Keratinocyte (primary cell): ENCODE data around the gene MYO1D. TPM values are rescaled to one million over a fixed set of nuclear protein-coding genes. Genes with fewer than 3 reads are reported as not detected.

Experiments
- DNase-seq: peaks from one replicate; pipeline ENCODE4 v3.0.0-alpha.2; 2011; ENCODE audit warnings: low read depth, missing footprints, low spot score
- FAIRE-seq: peaks from 2 replicates; lab custom pipeline; 2011; peaks lifted over from hg19 to GRCh38; lab: Jason Lieb, UNC
- H2AFZ ChIP-seq: 2 replicates; pipeline ENCODE4 v1.6.0; 2012; ENCODE audit warnings: low read length, control low read depth, inconsistent platforms; ENCODE audit not compliant: control insufficient read depth
- H3K27ac ChIP-seq: 2 replicates; pipeline ENCODE4 v1.5.1; 2011; ENCODE audit warnings: low read length; ENCODE audit not compliant: control insufficient read depth, insufficient read depth
- H3K27me3 ChIP-seq: 3 replicates; pipeline ENCODE4 v1.6.0; 2011; ENCODE audit warnings: low read length; ENCODE audit not compliant: control insufficient read depth, insufficient read depth; ENCODE audit errors: extremely low read depth
- H3K36me3 ChIP-seq, 2 experiments: 2 replicates in 1 of 2; 3 replicates in 1 of 2; pipeline ENCODE4 v1.5.1; 2011; ENCODE audit warnings: low read length in 2 of 2, mild to moderate bottlenecking in 1 of 2; ENCODE audit not compliant: control insufficient read depth in 2 of 2, insufficient read depth in 2 of 2; ENCODE audit errors: extremely low read depth in 1 of 2
- H3K4me1 ChIP-seq: 3 replicates; pipeline ENCODE4 v1.5.1; 2011; ENCODE audit warnings: low read length; ENCODE audit not compliant: control insufficient read depth, insufficient read depth; ENCODE audit errors: extremely low read depth
- H3K4me2 ChIP-seq: 3 replicates; pipeline ENCODE4 v1.6.0; 2011; ENCODE audit warnings: low read depth, low read length; ENCODE audit not compliant: control insufficient read depth, insufficient read depth; ENCODE audit errors: extremely low read depth
- H3K4me3 ChIP-seq, 3 experiments: fragments of 200-600 bp in 1 of 3; sonication (generic) in 1 of 3; 2 replicates in 2 of 3; 3 replicates in 1 of 3; pipeline ENCODE4 v1.5.1; 2011 to 2016; ENCODE audit warnings: low read length in 3 of 3, mild to moderate bottlenecking in 3 of 3, control low read depth in 2 of 3, inconsistent platforms in 1 of 3, low read depth in 1 of 3, mixed read lengths in 1 of 3, mixed run types in 1 of 3, moderate library complexity in 1 of 3; ENCODE audit not compliant: control insufficient read depth in 2 of 3, insufficient read depth in 2 of 3; ENCODE audit errors: extremely low read depth in 1 of 3
- H3K79me2 ChIP-seq: 2 replicates; pipeline ENCODE4 v1.6.0; 2012; ENCODE audit warnings: low read length; ENCODE audit not compliant: control insufficient read depth, insufficient read depth
- H3K9ac ChIP-seq: 3 replicates; pipeline ENCODE4 v1.6.0; 2011; ENCODE audit warnings: low read length; ENCODE audit not compliant: control insufficient read depth, insufficient read depth; ENCODE audit errors: extremely low read depth
- H3K9me1 ChIP-seq: 3 replicates; pipeline ENCODE4 v1.6.0; 2011; ENCODE audit warnings: low read length; ENCODE audit not compliant: control insufficient read depth, insufficient read depth; ENCODE audit errors: extremely low read depth
- H3K9me3 ChIP-seq: 2 replicates; pipeline ENCODE4 v1.5.1; 2012; ENCODE audit warnings: low read depth, low read length; ENCODE audit not compliant: control insufficient read depth
- H4K20me1 ChIP-seq: 3 replicates; pipeline ENCODE4 v1.6.0; 2011; ENCODE audit warnings: low read length; ENCODE audit not compliant: control insufficient read depth, insufficient read depth; ENCODE audit errors: extremely low read depth
- CTCF ChIP-seq, 3 experiments: IDR thresholded peaks in 1 of 3; conservative IDR thresholded peaks in 1 of 3; optimal IDR thresholded peaks in 1 of 3; 2 replicates in 2 of 3; 3 replicates in 1 of 3; pipeline versions ENCODE3 to v1.5.1; 2011; ENCODE audit warnings: low read length in 3 of 3, mild to moderate bottlenecking in 3 of 3, moderate library complexity in 2 of 3, control low read depth in 1 of 3, inconsistent platforms in 1 of 3; ENCODE audit not compliant: insufficient read depth in 2 of 3; ENCODE audit errors: extremely low read depth in 1 of 3
- EZH2 ChIP-seq: IDR thresholded peaks from one replicate; pipeline ENCODE4 v1.6.1; 2012; ENCODE audit warnings: inconsistent platforms, mild to moderate bottlenecking, low read length, moderate library complexity
- dilution Hi-C: fragments of 300-500 bp; cut with MboI; formaldehyde crosslinking; loops from one replicate; pipeline ENCODE4 v1.7.0; 2020; ENCODE audit warnings: low sequenced_read_pairs; ENCODE audit not compliant: extremely low pct_ligation_motif_present
- polyA plus RNA-seq, 5 experiments: library from polyadenylated mRNA; depleted of rRNA in 3 of 5; stranded (reverse) in 3 of 5; stranded (forward) in 1 of 5; unstranded in 1 of 5; fragments of >200 nt; gene quantifications; 1 replicate in 1 of 5; 2 replicates in 3 of 5; 3 replicates in 1 of 5; pipeline versions ENCODE4 v1.2.1 to v1.2.3, GENCODE V29; 2011 to 2012; ENCODE audit warnings: missing spikeins in 2 of 5, low read depth in 1 of 5, low replicate concordance in 1 of 5

The MYO1D gene
- polyA plus RNA-seq, 1 donor (not counting 4 experiments of a cell fraction or from before 2014, with no cell fraction given): 33.7 TPM

DNA sequence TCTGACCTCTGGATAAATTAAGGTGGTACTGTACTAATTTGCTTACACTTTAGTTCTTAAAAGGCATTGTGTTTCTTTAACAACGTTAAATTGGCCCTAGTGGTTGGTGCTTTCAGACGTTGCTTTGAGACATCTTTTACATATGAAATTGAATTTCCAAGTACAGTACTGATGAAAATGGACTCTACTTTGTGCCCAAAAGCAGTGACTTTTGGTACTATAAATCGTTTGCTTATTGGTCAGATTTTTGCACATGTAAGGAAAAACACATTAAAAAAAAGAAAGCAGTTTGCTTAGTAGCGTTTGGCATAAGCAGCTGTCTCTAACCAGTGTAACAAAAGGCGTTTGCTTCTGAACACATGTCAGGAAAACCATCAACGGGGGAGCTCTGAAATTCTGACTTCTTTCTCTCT, 250.5 kb downstream of the MYO1D start:
- no peaks in the 10 kb centered on the region for H3K79me2 ChIP-seq
- TF ChIP-seq EZH2 (no peak), CTCF (optimal IDR thresholded peaks at IDR 0.05 in 1 of 3, IDR thresholded peaks at IDR 0.05 in 1 of 3, conservative IDR thresholded peaks at IDR 0.05 in 1 of 3; ENCODE audit: extremely low read depth in 1 of 3, insufficient read depth in 2 of 3, low read length in 3 of 3) (no peak)
- dilution Hi-C loops: no loop called here
- no peak overlapping the region for H3K27ac ChIP-seq
- H3K9ac ChIP-seq: no peak overlapping the region
- FAIRE-seq: no peak
- no peak overlapping the region for H3K4me3 ChIP-seq
- H3K4me1 ChIP-seq: peaks cover 11% of the 10 kb centered on the region
- H3K9me1 ChIP-seq: no peaks in the 10 kb centered on the region
- DNase-seq: no peak
- peaks cover 0 to 1% of the 10 kb centered on the region in 2 experiments for H3K36me3 ChIP-seq
- no peak overlapping the region for H2AFZ ChIP-seq
- H3K9me3 ChIP-seq: no peaks in the 10 kb centered on the region
- H3K27me3 ChIP-seq: no peaks in the 10 kb centered on the region
- no peaks in the 10 kb centered on the region for H4K20me1 ChIP-seq
- H3K4me2 ChIP-seq: no peak overlapping the region

DNA sequence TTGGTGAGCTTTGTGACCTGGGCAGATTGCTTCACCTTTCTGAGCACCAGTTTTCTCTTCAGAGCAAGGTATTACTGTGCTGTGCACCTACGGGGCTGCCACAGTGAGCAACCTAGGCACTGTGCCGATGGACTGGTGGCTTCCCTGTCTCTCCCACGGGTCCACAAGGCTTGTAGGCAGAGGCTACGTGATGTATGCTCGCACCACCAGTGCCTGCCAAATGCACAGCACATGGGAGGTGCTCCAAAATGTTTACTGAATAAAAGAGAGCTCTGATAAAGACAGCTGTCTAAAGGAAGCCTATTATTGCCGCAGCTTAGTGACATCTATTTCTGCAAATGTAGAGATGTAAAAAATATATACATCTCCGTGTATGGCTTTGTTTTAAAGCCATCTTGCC, 251.0 kb downstream of the MYO1D start:
- no peaks in the 10 kb centered on the region for H3K9me3 ChIP-seq
- no peaks in the 10 kb centered on the region for H4K20me1 ChIP-seq
- H3K9me1 ChIP-seq: no peaks in the 10 kb centered on the region
- H3K27ac ChIP-seq: no peak overlapping the region
- peaks cover 13% of the 10 kb centered on the region for H3K4me1 ChIP-seq
- DNase-seq (no peak), FAIRE-seq (no peak)
- H3K9ac ChIP-seq: no peak overlapping the region
- no peaks in the 10 kb centered on the region for H3K79me2 ChIP-seq
- peaks cover 0 to 1% of the 10 kb centered on the region in 2 experiments for H3K36me3 ChIP-seq
- H2AFZ ChIP-seq: no peak overlapping the region
- no peak overlapping the region for H3K4me3 ChIP-seq
- no peak overlapping the region for H3K4me2 ChIP-seq
- TF ChIP-seq CTCF (optimal IDR thresholded peaks at IDR 0.05 in 1 of 3, IDR thresholded peaks at IDR 0.05 in 1 of 3, conservative IDR thresholded peaks at IDR 0.05 in 1 of 3; ENCODE audit: extremely low read depth in 1 of 3, insufficient read depth in 2 of 3, low read length in 3 of 3) (no peak), EZH2 (no peak)
- no peaks in the 10 kb centered on the region for H3K27me3 ChIP-seq
- dilution Hi-C loops: no loop called here
